HepG2 (cell line): ENCODE data around the gene SUSD3. TPM values are rescaled to one million over a fixed set of nuclear protein-coding genes. Genes with fewer than 3 reads are reported as not detected.

Experiments
- NBN ChIP-seq: fragments of 450-650 bp; conservative IDR thresholded peaks from 2 replicates; pipeline ENCODE4 v1.6.1; 2017
- PCBP2 ChIP-seq: fragments of 200-400 bp; formaldehyde crosslinking; optimal IDR thresholded peaks from 2 replicates; pipeline ENCODE3; 2018; ENCODE audit warnings: low read length, low read depth; ENCODE audit not compliant: poor library complexity, severe bottlenecking
- TARDBP ChIP-seq: sonication (generic); formaldehyde crosslinking; IDR thresholded peaks from 2 replicates; pipeline ENCODE4 v1.8.0; 2022; ENCODE audit warnings: mild to moderate bottlenecking, missing genetic modification reagents
- ZMYM4 ChIP-seq: sonication (generic); formaldehyde crosslinking; IDR thresholded peaks from 2 replicates; pipeline ENCODE4 v1.8.1; 2023; ENCODE audit warnings: mild to moderate bottlenecking, missing genetic modification reagents
- ZNF143 ChIP-seq: sonication (generic); formaldehyde crosslinking; IDR thresholded peaks from 2 replicates; pipeline ENCODE4 v1.4.0; 2020; ENCODE audit warnings: missing genetic modification reagents
- ZNF501 ChIP-seq: sonication (generic); formaldehyde crosslinking; IDR thresholded peaks from 2 replicates; pipeline ENCODE4 v1.5.1; 2020; ENCODE audit warnings: mild to moderate bottlenecking, moderate library complexity, missing genetic modification reagents
- ZNF543 ChIP-seq: sonication (generic); formaldehyde crosslinking; IDR thresholded peaks from 2 replicates; pipeline ENCODE4 v1.4.0; 2020; ENCODE audit warnings: mild to moderate bottlenecking, missing genetic modification reagents
- polyA plus RNA-seq, 8 experiments: library from polyadenylated mRNA; depleted of rRNA in 3 of 8; stranded (reverse) in 7 of 8; unstranded in 1 of 8; fragments of >200 nt; fragmentation: Illumina TruSeq in 4 of 8; extraction: Trizol in 4 of 8; gene quantifications; 2 replicates each; pipeline versions ENCODE4 v1.2.1 to v1.2.3, GENCODE V29; 2011 to 2016; ENCODE audit warnings: low read depth in 4 of 8, missing spikeins in 1 of 8, mixed read lengths in 1 of 8; ENCODE audit not compliant: insufficient read depth in 1 of 8
- total RNA-seq, 5 experiments: library from RNA; depleted of rRNA; stranded (reverse); fragments of >200 nt; fragmentation: Illumina TruSeq; extraction: Trizol; gene quantifications; 2 replicates each; pipeline ENCODE4 v1.2.3, GENCODE V29; 2016; ENCODE audit warnings: low read depth in 1 of 5
- TF ChIP-seq, protein P1 (sequence below): IDR thresholded peaks from 2 replicates; pipeline ENCODE4 v1.4.0; 2020; ENCODE audit warnings: mild to moderate bottlenecking, missing genetic modification reagents

Gene SUSD3
- total and polyA plus RNA-seq, 2 of the 13 experiments (the other 11 are each of a cell fraction or from before 2014, with no cell fraction given) = 7.0 to 9.1 TPM

- TF ChIP-seq, protein P1, sequence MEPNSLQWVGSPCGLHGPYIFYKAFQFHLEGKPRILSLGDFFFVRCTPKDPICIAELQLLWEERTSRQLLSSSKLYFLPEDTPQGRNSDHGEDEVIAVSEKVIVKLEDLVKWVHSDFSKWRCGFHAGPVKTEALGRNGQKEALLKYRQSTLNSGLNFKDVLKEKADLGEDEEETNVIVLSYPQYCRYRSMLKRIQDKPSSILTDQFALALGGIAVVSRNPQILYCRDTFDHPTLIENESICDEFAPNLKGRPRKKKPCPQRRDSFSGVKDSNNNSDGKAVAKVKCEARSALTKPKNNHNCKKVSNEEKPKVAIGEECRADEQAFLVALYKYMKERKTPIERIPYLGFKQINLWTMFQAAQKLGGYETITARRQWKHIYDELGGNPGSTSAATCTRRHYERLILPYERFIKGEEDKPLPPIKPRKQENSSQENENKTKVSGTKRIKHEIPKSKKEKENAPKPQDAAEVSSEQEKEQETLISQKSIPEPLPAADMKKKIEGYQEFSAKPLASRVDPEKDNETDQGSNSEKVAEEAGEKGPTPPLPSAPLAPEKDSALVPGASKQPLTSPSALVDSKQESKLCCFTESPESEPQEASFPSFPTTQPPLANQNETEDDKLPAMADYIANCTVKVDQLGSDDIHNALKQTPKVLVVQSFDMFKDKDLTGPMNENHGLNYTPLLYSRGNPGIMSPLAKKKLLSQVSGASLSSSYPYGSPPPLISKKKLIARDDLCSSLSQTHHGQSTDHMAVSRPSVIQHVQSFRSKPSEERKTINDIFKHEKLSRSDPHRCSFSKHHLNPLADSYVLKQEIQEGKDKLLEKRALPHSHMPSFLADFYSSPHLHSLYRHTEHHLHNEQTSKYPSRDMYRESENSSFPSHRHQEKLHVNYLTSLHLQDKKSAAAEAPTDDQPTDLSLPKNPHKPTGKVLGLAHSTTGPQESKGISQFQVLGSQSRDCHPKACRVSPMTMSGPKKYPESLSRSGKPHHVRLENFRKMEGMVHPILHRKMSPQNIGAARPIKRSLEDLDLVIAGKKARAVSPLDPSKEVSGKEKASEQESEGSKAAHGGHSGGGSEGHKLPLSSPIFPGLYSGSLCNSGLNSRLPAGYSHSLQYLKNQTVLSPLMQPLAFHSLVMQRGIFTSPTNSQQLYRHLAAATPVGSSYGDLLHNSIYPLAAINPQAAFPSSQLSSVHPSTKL = no peak
- TF ChIP-seq NBN = no peak
- TF ChIP-seq ZNF543 (CRISPR knock-in tag) = no peak
- no peak for TF ChIP-seq PCBP2
- no peak for TF ChIP-seq ZMYM4
- no peak for TF ChIP-seq ZNF501 (CRISPR knock-in tag)
- no peak for TF ChIP-seq ZNF143 (CRISPR knock-in tag)
- TF ChIP-seq TARDBP = no peak
- TF ChIP-seq, all 625 proteins: peak for 0
Observed at GRCh38 chr9:93053781-93054331, 4.6 kb upstream of the SUSD3 start (continued).
